GM19238 (cell line): ENCODE measurements around the gene SLC35F1.

Experiments used
- DNase-seq: peaks from one replicate; pipeline ENCODE4 v3.0.0; 2011; ENCODE audit warnings: low spot score; ENCODE audit not compliant: insufficient read length

The SLC35F1 gene

GRCh38 chr6:118306392-118307238 is 399.6 kb downstream of the SLC35F1 start:
- DNase-seq: no peak

- no peak for DNase-seq
These were observed 400.5 kb downstream of the SLC35F1 start for GRCh38 chr6:118307581-118307980.

GRCh38 chr6:118309337-118310093 is 402.5 kb downstream of the SLC35F1 start:
- no peak for DNase-seq

- DNase-seq: no peak
These were observed 406.1 kb downstream of the SLC35F1 start for GRCh38 chr6:118313208-118313607.

GRCh38 chr6:118313762-118314161 is 406.7 kb downstream of the SLC35F1 start:
- DNase-seq: no peak

GRCh38 chr6:118316796-118317384 is 409.8 kb downstream of the SLC35F1 start:
- DNase-seq: no peak

GRCh38 chr6:118317581-118318563 is 410.8 kb downstream of the SLC35F1 start:
- no peak for DNase-seq

- DNase-seq: no peak
These were observed 411.6 kb downstream of the SLC35F1 start for GRCh38 chr6:118318648-118319047.

GRCh38 chr6:118319416-118319815 is 412.4 kb downstream of the SLC35F1 start:
- DNase-seq: no peak

- no peak for DNase-seq
These were observed 413.0 kb downstream of the SLC35F1 start for GRCh38 chr6:118319894-118320649.

GRCh38 chr6:118320652-118321051 is 413.6 kb downstream of the SLC35F1 start:
- no peak for DNase-seq

GRCh38 chr6:118324116-118324515 is 417.1 kb downstream of the SLC35F1 start:
- DNase-seq: no peak

- DNase-seq: no peak
These were observed 418.3 kb downstream of the SLC35F1 start for GRCh38 chr6:118325220-118325860.

- no peak for DNase-seq
These were observed 419.6 kb downstream of the SLC35F1 start for GRCh38 chr6:118326712-118327111.

GRCh38 chr6:118327237-118327636 is 420.2 kb downstream of the SLC35F1 start:
- DNase-seq: no peak

- DNase-seq: no peak
These were observed 426.7 kb downstream of the SLC35F1 start for GRCh38 chr6:118333772-118334171.

- no peak for DNase-seq
These were observed 427.6 kb downstream of the SLC35F1 start for GRCh38 chr6:118334634-118335033.

- no peak for DNase-seq
These were observed 428.3 kb downstream of the SLC35F1 start for GRCh38 chr6:118335325-118335816.

GRCh38 chr6:118344014-118344670 is 437.1 kb downstream of the SLC35F1 start:
- DNase-seq: no peak
